ENCODE data around the gene CCDC148.

Gene CCDC148

DNA sequence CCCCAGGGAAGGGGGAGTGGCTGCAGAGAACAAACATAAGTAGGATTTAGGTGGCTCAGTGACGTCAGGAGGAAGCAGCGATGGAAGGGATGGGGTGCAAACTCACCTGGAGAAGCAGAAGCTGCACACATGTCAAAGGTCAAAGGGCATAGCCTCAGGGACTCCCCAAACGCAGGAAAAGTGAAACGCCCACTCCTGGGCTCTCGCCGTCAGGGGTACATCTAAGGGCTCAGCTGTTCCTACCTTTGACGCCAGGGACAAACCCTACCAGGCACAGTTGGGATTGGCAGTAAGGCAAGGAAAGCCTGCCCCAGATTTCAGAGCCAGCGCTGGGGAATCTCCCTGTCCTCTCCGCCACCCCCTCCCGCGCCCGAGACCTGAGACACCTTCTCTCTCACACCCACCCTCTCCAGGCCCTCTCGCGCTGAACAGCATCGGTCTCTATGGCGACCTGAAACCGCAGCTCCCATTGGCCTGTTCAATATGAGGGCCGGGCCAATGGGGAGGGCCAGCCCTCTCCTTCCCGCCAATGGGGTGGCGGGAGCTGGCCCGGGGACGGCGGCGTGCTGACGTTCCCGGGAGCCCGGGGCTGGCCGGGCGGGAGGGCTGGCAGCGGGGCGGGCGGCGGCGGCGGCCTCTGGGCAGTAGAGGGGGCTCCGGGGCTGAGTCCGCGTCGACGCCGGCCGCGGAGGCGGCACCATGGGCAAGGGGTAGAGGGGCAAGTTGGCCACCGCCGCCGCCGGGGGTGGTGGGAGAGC lies at the start of gene CCDC148, which contains the start of gene PKP4:
Gene CCDC148 (minus strand): TSS at position 445 of the 758 bp plus-strand sequence. CDS start 314 bp downstream, at position 131.
Gene PKP4 (plus strand): TSS at position 644 of the 758 bp plus-strand sequence. CDS start 76,233 bp downstream, outside the sequence.
- intact Hi-C loops (cut with DNase I): loop anchor here (2.0 to 10.0 kb wide), 3 partner anchors 274 to 582 kb away; partner anchors contain the start of gene ACVR1
- peak; percentile 80 to 99 (median 90) for DNase-seq

DNA sequence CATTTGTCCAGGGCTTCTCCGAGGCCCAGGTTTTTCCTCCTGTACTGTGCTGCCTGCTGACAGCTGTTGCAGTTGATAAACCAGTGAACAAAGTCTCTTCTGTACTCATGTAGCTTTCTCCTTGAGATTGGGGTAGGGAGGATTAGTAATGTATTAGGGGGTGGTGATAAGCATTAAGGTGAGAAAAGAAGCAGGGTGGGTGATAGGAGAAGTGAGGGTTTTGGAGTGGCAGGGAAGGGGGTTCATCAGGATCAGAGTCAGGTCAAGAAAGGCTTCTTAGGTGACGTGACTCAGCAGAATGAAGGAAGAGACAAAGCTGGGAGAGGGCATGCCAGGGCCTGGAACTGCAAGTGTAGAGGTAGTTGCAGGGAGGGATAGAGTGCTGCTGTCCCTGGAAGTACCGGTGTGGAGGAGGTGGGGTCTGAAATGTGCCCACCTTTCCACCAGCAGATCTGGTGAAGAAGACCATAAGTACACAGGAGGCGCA lies 48.9 kb upstream of the CCDC148 start:
- intact Hi-C loops (cut with DNase I): no loop called here
- DNase-seq: no peak

DNA sequence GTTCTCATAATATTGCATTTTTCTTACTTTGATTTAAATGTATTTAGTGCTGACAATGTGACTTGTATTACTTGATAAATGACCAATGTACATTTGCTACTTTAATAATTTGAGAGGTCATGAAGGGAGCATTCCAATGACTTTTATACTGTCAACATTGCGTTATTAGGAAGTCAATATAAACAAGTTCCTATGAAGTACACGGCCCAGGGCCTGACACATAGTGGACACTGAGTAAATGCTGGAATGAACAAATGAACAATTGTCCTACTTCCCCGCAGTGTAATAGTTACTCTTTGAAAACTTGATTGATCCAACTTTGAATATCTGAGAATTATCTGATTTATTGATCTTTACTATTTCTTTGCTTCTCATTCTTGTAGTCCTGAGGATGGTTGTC lies 47.5 kb upstream of the CCDC148 start:
- intact Hi-C loops (cut with DNase I): no loop called here
- no peak for DNase-seq

DNA sequence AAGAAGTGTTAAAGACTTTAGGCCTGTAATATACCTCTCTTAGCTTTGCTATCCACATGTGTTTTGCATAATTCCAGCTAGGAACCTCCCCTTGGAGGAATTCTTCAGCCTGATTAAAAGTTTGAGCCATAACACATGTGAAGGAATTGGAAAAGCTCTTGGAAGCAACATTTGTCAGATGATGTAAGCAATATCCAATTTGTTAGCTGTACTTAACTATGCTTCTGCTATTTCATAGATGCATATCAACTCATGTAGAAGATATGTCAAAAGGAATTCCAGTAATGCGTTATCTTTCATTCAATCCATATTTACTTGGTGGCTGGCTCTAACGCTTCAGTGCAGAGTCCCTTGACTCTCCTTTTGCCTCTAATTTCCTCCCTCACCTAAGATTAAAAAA lies 46.4 kb upstream of the CCDC148 start:
- intact Hi-C loops (cut with DNase I): no loop called here
- DNase-seq: no peak

DNA sequence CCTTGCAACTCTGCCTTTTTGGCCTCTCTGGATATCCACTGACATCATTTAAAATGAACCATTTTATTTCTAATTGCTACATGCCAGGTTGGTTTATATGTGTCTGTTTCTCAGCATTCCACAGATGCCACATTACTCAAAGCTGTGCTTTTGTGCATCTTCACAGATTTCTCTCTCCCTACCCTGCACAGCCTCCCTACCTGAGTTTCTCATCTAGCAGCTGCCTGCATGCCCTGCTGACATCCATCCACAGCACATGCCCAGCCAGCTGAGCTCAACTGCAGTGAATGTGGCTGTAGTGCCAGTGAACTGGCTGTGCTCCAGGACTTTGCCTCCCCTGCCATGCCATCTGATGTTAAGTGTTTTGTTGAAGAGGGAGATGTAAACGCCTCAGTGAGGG lies 44.7 kb upstream of the CCDC148 start:
- intact Hi-C loops (cut with DNase I): no loop called here
- peak in 9 of 10 donors; percentile 55 to 94 (median 63) for DNase-seq

DNA sequence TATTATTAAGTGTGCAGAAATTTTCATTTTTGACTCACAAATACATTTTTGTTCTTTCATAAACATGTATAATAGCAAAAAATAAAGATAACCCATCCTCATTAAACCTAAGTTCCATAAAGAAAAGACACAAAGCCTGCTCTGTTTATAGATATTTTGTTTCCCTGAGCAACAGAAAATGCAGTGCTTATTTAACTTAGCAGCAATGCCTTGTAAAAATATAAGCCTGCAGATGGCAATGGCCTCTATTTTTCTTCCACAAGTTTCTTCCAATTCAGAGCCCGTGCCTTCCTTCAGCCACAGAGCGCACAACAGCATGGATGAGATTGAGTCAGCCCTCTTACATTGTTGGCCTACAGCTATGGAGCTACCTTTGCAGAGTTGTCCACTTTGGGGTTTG lies 43.8 kb upstream of the CCDC148 start:
- intact Hi-C loops (cut with DNase I): no loop called here
- DNase-seq: no peak

DNA sequence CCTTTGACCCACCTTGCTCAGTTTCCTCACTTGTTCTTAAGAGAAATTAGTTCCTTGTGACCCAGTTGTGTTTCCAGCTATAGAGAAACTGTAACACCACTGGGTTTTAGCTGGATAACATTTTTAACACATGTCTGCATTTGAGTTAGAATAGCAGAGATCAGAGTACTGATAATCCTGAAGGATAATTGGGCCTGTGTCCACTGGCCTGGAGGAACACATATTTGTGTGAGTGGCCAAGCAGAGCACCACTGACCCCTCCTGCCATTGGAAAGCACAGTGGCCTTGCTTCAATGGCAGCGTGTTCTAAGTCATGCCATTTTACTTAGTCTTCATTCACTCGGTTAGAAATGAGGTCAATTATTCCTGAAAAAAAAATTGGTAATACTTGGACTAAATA lies 42.8 kb upstream of the CCDC148 start:
- no peak for DNase-seq
- intact Hi-C loops (cut with DNase I): no loop called here

DNA sequence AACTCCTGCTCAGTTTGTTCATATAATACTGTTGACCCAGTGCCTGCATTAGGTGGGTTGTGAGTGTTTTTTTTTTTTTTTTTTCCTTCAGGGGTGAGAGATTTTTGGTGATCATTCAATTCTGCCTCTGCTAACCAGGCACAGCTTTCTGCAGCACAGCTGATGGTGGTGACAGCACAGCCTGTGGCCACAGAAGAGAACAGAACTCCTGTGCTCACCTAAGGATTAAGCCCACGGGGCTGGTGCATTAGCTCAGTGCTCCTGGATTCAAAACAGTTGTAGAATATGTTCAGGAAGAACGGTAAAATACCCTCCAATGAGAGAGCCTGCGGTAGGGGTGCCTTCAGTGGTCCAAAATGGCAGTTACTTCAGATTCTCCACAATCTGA lies 42.2 kb upstream of the CCDC148 start:
- intact Hi-C loops (cut with DNase I): no loop called here
- no peak for DNase-seq

DNA sequence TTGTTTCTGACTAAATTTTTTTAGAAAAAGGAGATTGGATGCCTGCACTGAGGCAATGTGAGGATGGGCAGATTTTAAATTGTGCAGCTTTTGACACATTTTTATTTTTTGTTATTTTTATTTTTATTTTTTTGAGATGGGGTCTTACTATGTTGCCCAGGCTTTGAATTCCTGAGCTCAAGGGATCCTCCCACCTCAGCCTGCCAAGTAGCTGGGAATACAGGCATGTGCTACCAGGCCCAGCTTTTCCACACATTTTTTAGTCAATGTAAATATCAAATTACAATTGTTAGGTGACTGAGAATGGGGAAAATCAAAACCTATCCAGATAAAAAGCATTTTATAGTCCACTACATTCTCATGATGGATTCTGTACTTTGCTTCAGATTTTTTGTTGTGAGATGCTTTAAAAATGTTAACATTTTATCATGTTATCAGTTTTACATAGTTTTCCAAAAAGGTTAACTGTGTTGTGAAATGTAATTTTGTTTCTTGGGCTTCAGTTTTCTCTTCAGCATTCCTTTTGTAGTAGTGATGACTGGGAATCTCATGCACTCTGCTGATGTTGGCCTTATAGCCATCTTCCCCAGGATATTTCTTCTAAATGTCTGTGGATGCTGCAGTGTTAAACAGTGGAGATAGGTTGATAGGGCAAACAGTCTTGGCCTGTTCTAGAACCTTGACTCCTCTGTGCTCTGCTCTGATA lies 41.6 kb upstream of the CCDC148 start:
- intact Hi-C loops (cut with DNase I): no loop called here
- DNase-seq: no peak

DNA sequence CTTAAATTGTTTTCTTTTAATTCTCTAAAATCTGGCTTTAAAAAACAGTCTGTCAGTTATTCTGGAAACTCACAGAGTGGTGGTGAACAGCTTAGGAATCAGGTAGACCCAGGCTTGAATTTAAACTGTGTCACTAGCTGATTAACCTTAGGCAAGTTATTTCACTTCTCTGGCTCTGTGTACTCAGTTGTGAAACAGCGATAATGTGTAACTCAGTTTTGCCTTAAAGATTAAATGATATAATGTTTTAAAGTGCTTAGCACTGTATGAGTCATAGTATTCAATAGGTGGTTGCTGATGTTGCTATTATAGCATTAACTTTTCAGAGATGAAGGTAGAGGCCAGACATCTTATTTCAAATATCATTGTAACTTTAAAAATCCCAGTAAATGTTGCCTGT lies 40.9 kb upstream of the CCDC148 start:
- intact Hi-C loops (cut with DNase I): no loop called here
- DNase-seq: no peak

DNA sequence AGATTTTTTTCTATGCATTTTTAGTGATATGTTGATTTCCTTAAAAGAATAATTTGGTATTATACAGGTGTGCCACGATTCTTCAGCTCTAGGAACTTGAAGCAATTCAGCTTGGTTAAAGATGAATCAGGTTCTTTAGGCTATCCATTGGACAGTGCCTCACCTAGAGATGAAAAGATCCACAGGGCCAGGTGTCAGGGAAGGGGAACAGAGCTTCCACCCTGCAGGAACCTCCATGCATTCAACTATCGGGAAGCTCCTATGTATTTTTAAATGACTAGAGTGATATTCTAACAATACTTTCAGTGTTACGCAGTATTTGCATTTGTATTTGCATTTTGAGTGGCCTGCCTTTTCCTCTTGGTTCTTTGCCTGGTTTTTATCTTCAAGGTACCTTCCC lies 40.4 kb upstream of the CCDC148 start:
- no peak for DNase-seq
- intact Hi-C loops (cut with DNase I): no loop called here

DNA sequence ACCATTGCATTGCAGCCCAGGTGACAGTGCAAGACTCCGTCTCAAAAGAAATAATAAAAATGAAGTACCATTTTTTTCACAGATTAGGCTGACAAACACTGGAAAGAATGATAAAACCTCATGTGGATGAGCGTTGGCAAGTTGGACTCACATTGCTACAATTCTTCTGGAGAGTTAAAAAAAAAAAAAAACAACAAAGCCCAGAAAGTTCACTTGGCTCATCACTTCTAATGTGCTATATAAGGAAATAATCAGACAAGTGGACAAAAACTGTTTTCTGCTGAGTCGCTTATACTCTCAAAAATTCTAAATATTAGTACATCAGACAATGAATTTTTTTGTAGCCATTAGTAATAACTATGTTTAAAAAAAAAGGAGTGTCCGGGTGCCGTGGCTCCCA lies 38.6 kb upstream of the CCDC148 start:
- no peak for DNase-seq
- intact Hi-C loops (cut with DNase I): no loop called here

DNA sequence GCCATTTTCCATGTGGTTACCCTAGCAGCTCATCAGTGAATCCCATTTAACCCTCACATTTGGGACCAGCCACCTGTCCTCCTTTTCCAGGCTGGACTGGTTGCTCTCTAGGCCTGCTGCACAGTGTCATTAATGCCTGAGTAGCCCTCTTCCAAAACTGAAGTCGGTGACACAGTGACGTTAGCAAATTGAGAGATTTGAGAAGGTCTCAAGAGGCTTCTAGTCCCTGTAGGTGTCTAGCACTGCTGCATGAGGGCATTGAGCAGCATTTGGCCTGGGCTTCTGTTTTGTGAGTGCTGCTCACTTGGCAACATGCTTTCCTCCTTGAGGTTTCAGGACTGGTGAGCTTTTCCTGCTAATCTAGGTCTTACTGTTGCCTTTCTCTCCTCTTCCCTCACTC lies 36.9 kb upstream of the CCDC148 start:
- intact Hi-C loops (cut with DNase I): no loop called here
- DNase-seq: no peak

DNA sequence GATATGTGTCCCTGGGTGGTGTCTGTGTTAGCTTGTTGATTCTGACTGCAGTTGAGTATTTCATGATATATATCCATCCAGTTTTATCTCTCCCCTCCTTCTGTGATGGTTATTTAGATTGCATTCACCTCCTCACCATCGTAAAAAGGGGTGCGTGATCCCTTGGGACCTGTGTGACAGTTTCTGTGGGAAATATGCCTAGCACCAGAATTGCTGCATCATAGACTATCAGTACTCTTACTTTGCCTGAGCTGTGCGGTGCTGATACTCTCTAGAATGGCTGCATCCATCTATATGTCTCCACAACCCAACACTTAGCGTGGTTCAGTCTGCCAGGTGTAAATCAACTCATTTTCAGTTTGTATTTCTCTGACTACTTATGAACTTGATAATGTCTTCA lies 34.5 kb upstream of the CCDC148 start:
- intact Hi-C loops (cut with DNase I): no loop called here
- no peak for DNase-seq

DNA sequence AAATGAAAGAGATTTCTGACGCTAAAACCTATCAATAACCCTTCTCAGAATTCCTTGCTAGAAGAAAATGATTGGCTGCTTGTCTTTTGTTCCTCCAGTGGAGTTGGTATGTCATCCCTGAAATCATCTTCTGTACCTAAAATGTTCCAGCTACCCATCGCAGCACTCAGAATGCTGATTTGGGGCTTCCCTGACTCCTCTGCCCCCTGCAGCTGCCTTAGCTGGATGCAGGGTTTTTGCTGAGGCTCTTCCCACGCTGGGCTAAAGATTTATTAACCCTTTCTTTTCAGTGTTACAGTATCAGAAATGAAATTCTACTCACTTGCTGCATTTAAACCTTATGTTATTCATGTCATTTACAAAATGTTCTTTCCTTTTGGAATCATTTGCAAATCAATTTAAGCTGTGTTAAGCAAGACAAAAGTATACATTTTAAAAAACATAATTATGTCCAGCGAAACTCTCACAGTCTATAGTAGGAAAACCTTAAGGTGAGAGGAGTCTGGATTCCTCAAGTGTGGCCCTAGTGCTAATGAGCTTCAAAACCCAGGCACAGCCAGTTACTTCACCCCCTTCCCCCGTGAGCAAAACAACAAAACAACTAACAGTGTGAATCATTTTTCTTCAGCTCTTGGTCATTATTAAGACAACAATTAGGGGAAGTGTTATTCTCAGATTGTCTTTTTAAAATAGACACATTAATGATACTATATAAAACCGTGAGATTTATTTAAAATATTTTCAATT lies 33.0 kb upstream of the CCDC148 start:
- no peak for DNase-seq
- intact Hi-C loops (cut with DNase I): no loop called here

DNA sequence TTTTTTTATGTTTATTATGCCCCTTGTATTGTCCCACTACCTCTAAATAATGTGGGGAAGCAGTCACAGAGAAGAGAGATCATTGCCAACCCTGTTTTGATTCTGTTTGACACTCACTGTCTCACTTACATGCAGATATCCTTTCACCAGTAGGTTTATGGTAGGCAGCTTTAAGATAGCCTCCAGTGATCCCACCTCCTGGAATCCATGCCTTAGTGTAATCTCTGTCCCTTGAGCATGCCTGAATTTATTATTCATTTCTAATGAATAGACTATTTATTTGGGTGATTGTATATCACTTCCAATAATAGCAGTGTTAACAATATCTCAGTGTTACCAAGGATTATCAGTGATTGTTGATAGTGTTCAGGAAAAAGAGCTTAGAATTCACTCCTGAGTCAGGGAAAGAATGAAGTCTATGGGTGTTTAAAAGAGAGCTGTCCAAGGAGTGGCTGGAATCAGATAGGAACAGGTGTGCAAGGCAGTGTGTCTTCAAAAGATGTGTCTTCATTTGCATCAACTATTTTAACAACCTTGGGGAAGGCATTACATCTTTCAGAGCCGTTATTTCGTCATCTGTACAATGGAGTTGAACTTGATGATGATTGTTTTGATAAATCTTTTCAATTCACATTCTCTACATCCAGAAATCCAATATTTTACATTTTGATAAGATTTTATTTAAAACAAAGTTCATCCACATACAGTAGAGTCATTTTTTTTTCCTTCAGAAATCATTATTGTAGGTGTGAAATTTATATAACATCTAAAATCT lies 32.1 kb upstream of the CCDC148 start:
- intact Hi-C loops (cut with DNase I): no loop called here
- no peak for DNase-seq

DNA sequence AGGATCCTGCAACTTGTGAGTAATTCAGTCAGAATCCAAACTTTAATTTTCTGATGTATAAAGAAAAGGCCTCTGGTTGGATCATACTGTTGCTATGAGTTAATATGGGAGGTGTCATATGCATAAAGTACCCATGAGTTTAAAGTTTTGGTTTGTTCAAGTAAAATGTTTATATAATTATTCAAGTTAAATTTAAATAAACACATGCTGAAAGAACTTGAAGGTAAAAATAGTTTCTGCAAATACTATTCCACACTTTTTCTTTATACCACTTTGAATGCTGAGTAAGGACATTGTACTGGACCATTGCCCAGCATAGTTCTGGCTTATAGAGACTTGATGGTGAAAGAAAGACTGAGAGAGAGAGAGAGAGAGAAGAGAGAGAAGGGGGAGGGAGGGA lies 30.9 kb upstream of the CCDC148 start:
- intact Hi-C loops (cut with DNase I): no loop called here
- DNase-seq: no peak

DNA sequence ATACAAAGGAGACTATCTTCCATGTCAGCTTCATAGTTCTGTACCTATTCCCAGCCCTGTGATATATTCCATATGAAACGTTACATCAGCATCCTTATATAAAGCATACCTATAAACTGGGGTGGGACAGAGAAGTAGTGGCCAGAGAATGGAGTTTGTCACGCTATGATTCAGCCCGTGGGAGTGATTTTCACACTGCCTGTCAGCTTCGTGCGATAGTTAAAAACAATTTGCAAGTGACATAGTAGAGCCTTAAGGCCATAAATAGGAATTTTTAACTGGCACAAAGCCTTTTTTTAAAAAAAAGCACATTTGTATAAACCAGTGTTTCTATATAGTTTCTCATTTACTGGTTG lies 30.4 kb upstream of the CCDC148 start:
- intact Hi-C loops (cut with DNase I): no loop called here
- DNase-seq: peak in 2 of 10 donors; percentile 18 to 81

DNA sequence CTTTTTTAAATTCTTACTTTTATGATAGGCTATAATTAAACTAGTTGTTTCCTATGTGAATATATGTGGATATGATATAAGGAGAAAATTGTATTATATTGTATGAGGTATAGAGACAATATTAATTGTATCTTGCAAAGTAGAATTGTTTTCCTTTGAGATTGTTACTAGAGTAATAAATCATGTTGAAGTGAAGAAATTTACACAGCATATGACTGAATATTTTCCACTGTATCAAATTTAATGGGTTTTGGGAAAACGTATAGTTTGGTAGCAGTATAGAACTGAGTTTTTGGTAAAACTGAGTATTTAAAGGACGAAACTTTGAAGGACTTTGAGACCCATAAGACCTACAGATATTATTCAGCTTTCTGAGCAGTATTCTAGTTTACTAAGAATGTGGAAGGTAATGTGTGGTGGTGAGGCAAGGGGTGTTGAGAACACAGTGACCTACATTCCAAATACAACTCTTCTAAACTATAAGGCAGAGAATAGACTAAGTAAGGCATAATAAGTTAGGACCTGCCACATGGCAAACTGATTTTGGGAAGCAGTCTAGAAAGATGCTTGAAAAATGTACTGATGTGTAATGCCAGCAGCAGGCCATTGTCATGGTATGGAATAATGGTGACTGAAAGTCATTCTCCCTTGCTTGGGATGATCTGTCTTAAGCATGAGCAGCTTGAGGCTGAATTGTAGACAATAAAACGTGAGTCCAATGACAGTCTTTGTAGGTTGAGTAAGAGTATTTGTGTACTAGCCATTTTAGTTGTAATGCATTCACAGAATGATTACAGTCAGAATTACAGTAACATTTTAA lies 29.8 kb upstream of the CCDC148 start:
- intact Hi-C loops (cut with DNase I): no loop called here

More for the DNA sequence above, 29.8 kb upstream of the CCDC148 start:
- no peak for DNase-seq

All from posterior cingulate gyrus (tissue), 11 donors.